GM19452 (cell line): Measurements from ENCODE around the gene P2RY12.
A peak's percentile ranks its signal among the peaks of the same experiment; 100 is the strongest.
"Not testable (repeated sequence)": the region's sequence is repeated elsewhere in the genome, so short reads cannot be mapped to it uniquely, and the experiment has no call there.

ENCODE experiments used
- ATAC-seq: cut with Tn5 transposase; IDR thresholded peaks from one replicate; pipeline ENCODE4 v1.9.1; 2021; ENCODE audit not compliant: unreplicated experiment

Gene P2RY12

DNA sequence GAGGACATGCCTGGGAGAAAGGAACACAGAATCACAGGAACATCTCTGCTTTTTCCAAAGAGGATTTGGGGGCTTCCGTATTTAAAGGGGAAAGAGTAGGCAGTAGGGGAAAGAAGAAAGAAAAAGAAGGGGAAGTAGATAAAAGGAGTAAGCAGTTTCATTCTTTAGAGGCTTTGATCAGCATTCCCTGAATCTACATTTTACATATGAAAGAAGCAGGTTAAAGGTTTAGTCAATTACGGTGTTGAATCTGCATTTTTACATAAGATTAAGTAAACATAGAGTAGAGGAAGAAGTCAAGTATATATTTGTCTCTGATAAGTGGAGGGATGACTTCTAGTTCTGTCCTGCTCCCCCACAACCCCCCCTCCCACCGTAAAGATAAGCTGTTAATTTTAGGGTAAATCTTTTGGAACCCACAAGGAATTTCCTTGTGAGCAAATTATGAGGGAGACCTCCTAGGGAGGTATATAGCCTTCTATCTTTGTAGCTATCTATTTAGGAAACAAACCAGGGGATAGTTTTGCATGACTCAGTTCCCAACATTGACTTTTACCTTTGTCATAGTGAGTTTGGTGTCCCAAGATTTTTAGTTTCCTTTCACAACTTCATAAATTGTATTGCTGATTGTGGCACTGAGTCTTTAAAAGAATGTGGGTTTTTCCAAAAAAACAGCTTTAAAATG, 8.7 kb upstream of the P2RY12 start:
- ATAC-seq = no peak

DNA sequence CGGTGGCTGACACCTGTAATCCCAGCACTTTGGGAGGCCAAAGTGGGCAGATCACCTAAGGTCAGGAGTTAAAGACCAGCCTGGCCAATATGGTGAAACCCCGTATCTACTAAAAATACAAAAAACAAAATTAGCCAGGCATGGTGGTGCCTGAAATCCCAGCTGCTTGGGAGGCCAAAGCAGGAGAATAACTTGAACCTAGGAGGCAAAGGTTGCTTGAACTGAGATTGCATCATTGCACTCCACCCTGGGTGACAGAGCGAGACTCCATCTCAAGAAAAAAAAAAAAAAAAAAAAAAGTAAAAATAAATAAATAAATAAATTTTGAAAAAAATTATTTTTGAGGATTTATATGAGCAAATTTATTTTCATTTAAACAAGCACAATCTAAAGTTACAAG, 7.6 kb upstream of the P2RY12 start:
- ATAC-seq = not testable (repeated sequence)

DNA sequence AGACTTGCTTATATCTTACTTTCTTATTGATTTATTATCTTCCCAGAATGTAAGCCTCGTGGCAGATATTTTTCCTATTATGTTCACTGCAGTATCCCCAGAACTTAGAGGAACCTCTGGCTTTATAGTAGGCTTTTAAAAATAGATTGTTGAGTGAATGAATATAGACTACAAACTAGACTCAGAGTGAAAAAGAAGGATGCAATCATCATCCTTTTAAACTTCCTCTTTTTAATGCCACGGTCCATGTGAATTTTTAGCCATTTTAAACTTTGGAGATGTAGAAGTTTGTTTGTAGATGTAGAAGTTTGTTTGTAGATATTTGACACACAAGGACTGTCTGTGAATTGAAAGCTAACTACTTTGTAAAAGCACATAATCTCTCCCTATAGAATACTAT, 7.2 kb upstream of the P2RY12 start:
- no peak for ATAC-seq

DNA sequence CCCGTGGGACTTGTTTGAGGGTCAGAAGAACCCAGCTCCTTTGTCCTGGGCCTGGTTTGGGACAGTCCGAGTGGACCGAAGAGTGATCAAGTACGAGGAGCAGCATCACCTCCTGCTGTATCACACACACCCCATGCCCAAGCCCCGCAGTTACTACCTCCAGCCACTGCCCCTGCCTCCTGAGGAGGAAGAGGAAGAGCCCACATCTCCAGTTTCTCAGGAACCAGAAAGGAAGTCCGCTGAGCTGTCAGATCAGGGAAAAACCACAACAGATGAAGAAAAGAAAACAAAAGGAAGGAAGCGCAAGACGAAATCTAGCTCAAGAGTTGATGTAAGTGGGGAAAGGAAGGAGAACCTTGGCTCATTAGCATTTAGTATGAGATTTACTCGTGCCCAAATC, 3.3 kb upstream of the P2RY12 start:
- ATAC-seq = no peak

DNA sequence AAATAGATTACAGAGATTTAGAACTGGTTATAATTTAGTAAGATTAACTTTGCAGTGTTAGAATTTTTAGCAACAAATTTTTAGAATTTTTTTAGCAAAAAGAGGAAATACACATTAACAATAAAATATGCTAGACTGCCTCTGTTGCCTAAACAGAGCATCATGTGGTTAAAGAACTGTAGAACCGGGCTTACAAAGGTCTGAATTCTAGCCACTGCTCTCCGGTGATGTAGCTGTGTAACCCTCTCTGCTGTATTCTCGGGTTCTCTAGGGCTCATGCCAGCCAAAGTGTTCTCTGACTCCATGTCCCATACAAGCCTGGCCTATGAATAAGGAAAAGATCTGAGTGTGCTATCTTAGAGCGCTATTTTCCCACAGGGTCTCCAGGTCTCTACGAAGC, 2.9 kb upstream of the P2RY12 start:
- no peak for ATAC-seq

DNA sequence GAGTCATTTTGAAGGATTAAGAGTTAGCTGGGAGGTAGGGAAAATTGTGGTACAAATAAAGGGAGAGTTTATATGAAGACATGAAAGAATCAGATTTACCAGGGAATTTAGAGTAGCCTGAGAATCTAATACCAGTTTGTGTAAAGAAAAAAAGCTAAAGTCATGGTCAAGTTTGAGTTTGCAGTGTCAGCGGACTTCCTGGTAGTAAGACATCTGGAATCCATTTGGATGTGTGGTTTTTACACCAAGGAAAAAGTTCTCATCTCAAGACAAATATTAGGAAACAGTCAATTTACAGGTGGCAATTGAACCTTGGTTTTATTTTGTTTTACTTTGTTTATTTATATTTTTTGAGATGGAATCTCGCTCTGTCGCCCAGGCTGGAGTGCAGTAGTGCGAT, 1.5 kb upstream of the P2RY12 start:
- ATAC-seq = no peak

DNA sequence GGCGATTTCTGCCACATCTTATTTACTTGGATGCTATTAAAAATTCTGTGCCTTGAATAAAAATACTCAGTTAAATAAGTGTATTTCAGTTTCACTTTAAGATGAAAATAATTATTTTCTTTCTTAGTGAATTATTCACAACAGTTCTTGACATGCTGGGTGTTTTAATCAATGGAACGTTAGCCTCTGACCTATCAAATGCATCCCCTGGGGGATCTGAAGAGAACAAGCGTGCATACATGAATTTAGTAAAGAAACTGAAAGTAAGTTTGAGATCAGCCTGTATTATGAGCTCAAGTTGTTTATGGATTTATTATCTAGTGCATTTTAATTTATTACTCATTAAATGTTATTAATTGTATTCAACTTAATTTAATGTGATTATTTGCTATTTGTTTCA, 597 bp downstream of the P2RY12 start:
- peak; percentile 51 for ATAC-seq

DNA sequence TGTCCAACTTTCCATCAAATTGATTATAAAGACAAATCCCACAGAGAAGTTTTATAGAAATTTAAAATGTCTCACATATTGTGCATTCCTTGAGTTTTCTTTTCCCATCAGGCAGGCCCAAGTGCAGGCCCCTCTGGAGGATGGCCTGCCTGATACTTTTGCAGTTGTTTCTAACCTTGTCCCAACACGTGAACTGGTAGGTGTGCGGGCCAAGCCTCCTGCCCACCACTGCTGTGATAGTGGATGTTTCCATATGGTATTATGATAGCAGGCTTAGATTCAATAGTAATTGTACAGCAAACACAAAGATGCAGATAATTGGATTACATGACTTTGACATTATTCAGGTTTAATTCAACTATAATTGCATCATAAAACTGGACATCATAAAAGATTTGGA, 1.4 kb downstream of the P2RY12 start:
- no peak for ATAC-seq

DNA sequence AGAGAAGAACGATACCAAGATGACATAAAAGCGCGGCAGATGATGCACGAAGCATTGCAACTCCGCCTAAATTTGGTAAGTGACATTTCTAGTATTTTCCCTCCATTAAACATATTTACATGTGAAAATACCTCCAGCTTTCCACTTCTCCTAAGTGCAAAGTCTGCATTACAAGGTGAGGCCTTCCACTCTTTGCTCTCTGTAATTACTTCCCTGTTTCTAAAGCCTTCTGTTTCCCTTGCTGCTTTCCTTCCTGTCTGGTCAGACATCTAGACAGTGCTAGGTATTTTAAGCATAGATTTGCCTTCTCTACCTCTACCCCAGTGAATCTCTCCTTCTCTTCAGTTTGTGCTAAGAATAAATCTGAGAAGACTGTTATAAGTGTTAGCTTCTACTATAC, 1.9 kb downstream of the P2RY12 start:
- peak; percentile 31 for ATAC-seq

DNA sequence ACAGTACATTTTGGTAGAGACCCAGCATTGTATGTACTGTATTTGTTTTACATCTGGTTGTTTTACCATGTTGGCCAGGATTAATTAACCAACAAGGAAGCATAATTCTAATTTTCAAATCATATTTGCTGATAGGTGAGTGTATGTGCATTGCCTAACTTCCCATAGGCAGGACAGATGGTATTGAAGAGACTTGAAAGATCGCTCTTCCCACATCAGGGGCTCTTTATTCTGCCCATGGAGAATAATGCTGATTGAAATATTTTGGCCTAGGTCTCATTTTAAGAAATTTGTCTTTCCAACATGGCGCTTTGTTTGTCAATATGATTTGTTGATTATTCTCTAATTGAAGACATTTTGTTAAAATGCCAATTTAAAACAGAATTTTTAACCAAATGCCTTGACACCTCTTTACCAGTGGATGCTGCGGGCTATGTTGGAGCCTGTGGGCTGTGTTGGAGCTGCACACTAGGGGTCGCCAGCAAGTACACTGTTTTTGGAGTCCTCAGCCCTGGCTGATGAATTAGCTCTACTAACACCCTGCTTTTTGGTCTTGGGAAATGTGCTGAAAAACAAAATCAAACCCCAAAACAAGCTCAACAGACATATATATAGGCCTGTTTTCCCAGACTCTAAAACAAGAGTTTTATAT, 5.3 kb downstream of the P2RY12 start:
- ATAC-seq = no peak

DNA sequence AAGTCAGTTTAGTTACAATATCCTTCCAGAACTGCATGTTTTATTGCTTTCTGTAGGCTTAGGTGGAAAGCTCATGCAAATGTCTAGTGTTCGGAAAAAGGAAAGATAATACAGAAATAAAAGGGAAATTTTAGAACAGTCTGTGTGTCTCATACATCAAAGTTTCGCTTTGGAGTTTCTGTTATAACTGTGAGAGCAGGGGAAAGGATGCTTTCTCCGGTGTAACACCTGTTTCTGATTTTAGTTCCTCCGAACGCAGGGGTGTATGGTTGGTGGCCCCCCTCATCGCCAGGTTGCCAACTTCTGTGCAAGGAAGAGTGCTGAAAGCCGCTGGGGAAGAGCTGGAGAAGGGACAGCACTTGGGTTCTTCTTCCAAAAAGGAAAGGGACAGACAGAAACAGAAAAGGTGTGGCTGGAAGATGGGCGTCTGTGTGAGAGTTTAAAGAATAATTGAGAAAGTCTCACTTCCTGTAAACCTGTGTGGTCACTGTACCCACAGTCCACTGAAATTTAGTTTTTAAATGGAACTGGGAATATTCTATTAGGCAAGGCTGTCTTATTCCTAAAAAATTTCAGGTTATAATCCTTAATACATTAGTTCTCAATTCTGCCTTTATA, 6.7 kb downstream of the P2RY12 start:
- ATAC-seq = no peak

DNA sequence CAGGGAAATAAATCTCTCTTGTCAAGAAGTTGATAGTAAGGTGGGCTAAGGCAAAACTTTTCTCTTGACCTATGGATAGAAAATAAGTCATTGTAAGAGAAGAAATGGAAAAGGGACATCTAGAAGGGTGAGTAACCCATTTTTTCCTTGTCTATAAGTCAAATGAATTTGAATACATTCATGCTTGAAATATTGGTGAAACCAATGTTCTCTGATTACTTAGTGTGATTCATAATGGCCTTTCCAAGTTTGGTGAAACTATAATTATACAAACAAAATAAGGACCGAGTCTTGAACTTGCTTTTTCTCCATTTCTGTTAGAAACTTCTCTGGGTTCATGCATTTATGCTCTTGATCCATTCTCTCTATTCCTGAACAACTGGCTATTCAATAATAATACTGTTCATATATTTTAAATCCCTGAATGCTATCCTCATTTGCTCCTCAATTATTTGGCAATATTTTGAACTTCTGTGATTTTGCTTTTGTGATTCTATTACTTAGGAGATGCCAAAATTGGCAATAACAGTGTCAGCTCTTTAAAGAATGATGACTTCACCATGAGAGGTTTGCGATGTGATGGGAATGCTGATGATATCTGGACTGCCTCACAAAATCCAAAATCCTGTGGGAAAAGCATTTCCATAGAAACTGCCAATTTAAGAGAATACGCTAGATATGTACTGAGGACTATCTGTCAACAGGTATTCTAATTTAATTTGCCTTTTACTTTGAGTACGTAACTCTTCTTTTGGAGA, 12.3 kb downstream of the P2RY12 start:
- ATAC-seq = no peak

DNA sequence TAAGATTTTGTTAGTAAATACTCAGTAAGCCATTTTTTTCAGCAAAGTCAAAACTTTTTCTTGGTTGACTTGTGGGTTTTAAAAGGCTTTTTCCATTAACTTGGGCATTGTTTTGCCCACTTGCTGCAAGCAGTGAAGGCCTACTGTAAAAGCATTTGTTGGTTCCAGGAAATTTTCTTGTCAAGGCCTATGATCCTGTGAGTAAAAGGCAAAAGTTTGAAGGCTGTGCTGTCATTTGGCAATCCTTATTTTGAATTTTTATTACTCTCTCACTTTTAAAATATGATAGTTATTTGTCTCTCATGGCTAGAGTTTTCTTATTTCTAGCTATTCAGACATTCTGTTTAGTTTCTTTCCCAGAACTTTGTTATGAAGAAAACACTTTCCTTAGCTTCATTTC, 13.0 kb downstream of the P2RY12 start:
- no peak for ATAC-seq

DNA sequence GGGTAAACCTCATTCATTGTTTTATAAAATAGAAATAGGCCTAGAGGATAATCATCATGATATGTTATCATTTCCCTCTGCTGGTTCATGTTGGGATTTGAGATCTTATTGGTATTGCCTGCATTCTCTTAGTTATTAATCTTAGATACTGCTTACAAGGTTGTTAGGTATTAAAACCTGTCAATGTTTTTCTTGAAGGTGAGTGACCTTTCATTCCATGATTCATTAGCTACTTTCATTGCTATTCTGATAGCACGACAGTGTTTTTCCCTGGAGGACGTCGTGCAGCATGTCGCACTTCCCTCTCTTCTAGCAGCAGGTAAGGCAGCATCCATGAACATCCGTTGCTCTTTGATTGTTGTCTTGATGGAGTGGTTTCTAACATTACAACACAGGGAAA, 17.1 kb downstream of the P2RY12 start:
- no peak for ATAC-seq

DNA sequence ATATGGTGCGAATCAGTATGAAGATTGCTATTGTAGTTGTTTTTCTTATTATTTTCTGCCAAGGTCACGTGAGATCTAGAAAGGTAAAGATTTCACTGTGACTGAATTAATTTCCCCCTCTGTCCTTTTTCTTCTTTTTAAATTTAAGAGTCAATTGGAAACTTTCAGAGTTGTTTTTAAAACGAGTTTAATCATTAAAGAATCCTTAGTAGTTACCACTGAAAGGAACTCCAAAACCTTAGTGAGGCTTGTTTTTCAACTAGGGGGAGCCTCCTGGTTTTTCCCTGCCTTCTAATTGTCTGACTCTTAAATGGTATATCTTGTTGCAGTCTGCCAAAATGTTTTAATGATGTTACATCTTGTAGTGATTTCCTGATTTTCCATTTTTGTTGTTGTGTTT, 17.6 kb downstream of the P2RY12 start:
- ATAC-seq = no peak

DNA sequence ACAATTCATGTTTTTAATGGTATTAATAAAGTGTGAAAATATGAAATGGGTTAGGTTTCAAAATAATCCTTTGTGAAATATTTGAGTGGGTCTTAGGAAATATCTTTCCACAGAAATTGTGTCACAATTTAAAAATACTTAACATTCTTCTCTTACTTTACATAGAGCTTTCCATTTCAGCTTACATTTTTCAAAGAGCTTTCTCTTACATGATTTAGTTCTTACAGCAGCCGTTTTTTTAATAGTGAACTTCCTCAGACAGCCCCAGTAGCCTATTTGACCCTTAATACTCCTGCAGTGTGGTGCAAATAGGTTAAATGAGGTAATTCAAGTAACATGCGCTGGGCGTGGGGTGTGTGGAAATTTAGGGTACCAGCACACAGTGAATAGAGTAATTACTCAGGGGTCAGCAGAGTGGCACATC, 21.8 kb downstream of the P2RY12 start:
- ATAC-seq = no peak

DNA sequence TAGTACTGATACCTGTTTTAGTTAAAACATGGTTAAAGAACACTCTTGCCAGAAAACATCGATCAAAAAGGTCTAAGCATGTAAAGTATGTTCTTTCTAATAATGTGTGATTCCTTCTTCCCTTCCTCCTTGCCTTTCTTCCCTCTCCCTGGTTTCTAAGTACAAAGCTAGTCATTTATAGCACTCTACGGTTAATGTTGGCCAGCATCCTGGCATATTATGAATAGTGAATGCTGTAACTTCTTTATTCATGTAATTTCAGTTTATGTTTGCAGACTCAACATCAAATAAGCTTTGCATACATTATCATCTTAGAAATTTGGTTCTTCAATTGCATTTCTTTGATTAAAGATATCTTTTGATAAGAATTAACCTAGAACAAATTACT, 27.1 kb downstream of the P2RY12 start:
- ATAC-seq = no peak

DNA sequence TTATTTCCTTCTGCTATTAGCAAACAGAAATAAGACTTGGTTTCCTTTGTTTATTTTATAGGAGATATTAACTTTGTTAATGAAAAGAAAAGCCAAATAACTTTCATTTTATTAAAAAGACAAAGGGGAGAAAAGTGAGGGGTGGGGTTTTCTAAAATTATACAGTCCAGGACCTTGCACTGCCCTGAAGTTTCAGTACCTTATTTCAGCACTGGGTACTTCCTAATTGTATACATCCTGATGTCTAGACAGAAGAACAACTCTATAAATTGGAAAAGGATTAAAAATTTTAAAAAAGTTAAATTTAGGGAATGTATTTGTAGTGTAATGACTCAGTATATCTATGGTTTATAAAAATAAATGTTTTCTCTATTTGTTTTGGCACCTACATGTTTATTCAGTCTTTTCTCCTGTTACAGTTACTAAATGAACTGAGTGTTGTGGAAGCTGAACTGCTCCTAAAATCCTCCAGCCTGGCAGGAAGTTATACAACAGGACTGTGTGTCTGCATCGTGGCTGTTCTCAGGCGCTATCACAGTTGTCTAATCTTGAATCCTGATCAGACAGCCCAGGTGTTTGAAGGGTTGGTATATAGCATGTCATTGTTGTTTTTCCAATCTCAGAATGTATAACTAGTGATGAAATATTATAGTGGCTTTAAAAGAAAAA, 27.6 kb downstream of the P2RY12 start:
- ATAC-seq = no peak

DNA sequence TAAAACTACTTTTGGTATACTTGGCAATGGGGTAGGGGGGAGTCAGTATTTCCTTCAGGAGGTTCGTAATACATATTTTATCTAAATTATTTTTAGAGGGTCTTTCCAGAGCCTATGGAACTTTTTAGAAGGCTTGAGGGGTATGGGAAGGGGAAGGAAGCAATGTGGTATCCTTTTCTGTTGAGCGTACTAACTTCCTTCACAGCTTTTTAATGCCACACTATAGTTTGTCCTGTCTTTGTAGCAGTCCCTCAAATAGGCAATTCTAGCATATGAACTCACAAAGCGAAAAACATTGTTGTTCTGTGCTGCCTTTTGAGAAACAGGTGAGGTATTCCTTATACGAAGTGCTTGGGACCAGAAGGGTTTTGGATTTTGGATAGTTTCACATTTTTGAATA, 32.9 kb downstream of the P2RY12 start:
- ATAC-seq = peak; percentile 11

DNA sequence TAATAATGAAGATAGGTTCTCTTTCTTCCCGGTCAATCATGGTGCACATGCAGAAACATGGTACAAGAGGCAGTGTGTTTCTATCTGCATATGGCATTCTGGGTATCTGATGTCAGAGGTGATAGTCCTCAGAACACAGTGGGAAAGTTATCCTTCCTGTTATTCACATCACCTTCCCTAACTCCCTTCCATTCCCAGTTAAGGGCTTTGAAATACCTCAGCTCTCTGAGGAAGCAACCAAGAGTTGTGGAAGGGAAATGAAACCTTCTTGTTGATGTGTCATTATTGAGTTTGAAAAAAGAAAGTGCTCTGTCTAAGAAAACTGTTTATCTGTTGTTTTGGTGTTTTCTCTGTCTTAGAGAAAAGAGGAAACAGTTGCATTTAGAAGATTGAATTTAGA, 33.3 kb downstream of the P2RY12 start:
- peak; percentile 90 for ATAC-seq

DNA sequence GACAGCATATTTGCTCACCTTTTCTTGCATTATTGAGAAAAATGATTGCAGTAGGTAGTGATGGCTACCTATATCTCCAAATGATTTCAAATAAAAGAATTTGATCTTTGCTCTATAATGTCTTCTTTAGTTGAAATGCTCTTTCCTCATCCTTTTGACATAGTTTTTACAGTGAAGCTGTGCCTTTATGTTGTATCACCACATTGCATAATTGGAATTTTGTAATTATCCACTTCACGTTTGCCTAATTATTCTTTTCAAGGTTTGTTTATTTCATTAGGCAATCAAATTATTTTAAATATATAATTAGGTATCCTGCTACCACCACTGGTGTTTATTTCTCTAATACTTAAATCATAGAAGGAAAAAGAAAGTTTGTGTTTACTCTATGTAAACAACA, 33.9 kb downstream of the P2RY12 start:
- no peak for ATAC-seq
